Activated CD4-positive, alpha-beta T cell treated with anti-CD3 and anti-CD28 coated beads, Interleukin-10, Interleukin-2, amounts not matched to agents 100 ng/mL and 50 ng/mL, durations not matched to agents 16 hours and 8 hours (primary cell): Measurements from ENCODE around the gene CYP3A5.

Source experiments
- DNase-seq: peaks from one replicate; pipeline ENCODE4 v3.0.0-alpha.2; 2020

The CYP3A5 gene

DNA sequence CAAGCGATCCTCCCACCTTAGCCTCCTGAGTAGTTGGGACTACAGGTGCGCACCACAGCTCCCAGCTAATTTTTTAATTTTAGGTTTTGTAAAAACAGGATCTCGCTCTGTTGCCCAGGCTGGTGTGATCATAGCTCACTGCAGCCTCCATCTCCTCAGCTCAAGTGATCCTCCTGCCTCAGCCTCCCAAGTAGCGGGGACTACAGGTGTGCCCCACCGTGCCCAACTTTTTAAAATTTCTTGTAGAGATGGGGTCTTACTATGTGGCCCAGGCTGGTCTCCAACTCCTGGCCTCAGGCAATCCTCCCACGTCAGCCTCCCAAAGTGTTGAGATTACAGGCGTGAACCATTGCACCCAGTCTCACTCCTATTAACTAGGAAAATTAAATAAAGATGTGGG, 74.3 kb downstream of the CYP3A5 start:
- no peak for DNase-seq

DNA sequence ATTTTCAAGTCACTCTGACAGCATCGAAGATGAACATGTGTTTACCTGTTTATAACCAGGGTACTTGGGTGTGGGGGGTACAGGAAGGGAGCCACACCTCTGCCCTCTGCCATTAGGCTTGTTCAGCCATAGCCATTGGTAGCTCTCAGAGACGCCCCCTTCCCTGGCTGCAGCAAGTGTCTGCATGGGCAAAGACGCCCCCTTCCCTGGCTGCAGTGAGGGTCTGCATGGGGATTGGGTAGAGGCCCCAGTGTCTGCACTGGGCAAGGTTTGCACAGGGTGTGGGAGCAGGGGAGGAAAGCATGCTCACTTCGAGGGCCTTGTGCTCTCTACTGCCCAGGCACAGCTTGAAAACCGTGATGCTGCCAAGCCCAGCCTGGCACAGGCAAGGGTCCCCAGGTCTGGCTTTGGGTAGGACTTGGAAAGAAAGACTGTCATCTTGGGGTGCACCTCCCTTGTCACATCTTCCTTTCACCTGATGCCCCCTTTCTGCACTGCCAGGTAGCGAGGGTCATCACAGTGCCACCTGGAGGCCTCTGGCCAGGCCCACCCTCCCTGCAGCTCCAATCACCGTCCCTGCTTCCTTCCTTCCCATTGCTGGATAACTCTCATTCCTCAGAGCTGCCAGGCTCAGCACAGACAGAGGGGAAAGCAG, 78.0 kb downstream of the CYP3A5 start:
- no peak for DNase-seq

DNA sequence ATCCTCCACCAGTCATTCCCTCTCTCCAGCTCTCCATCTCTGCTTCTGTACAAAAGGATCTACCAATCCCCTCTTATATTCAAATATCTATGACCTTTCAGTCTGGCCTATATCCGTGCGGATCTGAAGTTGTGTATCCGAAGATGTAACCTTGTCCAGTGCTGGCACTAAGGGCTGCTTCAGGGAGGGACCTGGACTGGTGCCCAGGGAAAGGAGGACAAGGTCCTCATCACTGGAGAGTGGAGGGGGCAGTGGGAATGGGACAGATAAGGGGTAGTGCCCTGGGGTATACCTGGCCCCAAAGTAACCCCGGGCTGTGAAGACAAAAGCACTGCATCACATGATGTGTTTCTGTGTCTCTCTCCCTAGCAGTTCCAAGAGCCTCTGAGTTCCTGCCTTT, 80.0 kb downstream of the CYP3A5 start:
- DNase-seq: no peak
